Measurements from ENCODE around the gene SARDH. TPM values are rescaled to one million over a fixed set of nuclear protein-coding genes. Genes with fewer than 3 reads are reported as not detected.

The SARDH gene
- total and polyA plus RNA-seq, 8 donors = 8.9 to 43.3 (median 20.5) TPM

DNA sequence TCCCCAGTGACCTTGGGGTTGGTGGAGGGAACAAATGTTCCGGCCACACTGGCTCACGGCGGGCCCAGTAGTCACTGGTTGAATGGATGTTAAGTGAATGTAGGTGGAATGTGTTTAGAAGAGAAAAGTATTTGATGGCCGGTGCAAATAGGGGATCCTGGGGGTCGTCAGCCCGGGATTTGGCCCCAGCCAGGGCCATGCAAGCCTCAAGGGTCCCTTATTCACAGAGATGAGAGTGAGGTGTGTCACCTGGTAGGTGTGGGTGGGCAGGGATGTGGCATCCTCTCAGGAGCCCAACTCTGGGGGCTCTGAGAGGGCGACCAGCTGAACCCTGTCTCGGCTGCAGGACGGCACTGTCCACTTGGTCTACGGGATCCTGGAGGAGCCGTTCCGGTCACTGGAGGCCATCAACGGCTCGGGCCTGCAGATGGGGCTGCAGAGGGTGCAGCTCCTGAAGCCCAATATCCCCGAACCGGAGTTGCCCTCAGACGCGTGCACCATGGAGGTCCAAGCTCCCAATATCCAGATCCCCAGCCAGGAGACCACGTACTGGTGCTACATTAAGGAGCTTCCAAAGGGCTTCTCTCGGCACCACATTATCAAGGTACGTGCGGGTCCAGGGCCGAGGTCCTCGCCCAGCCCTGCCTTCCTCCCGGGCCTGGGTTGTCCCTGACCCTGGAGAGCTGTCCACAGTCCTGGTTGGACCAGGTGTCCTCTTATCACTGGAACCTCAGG lies 96.1 kb downstream of the SARDH start:
- no peaks in the 10 kb centered on the region for H3K9me3 ChIP-seq
- WGBS, 2 donors = 80 to 88% methylated on average over 25 of the region's 25 CpGs
- ATAC-seq (no peak), DNase-seq (peak in 1 of 6 donors; percentile 28), FAIRE-seq (no peak)
- no peaks in the 10 kb centered on the region for H3K36me3 ChIP-seq
- no peaks in the 10 kb centered on the region for H3K4me1 ChIP-seq
- H3K27ac ChIP-seq = no peak overlapping the region
- TF ChIP-seq, protein P1, sequence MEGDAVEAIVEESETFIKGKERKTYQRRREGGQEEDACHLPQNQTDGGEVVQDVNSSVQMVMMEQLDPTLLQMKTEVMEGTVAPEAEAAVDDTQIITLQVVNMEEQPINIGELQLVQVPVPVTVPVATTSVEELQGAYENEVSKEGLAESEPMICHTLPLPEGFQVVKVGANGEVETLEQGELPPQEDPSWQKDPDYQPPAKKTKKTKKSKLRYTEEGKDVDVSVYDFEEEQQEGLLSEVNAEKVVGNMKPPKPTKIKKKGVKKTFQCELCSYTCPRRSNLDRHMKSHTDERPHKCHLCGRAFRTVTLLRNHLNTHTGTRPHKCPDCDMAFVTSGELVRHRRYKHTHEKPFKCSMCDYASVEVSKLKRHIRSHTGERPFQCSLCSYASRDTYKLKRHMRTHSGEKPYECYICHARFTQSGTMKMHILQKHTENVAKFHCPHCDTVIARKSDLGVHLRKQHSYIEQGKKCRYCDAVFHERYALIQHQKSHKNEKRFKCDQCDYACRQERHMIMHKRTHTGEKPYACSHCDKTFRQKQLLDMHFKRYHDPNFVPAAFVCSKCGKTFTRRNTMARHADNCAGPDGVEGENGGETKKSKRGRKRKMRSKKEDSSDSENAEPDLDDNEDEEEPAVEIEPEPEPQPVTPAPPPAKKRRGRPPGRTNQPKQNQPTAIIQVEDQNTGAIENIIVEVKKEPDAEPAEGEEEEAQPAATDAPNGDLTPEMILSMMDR (IDR thresholded peaks at IDR 0.05) = no peak
- intact Hi-C loops (cut with DNase I) = no loop called here
- H3K27me3 ChIP-seq = no peaks in the 10 kb centered on the region
- no peak overlapping the region for H3K4me3 ChIP-seq

DNA sequence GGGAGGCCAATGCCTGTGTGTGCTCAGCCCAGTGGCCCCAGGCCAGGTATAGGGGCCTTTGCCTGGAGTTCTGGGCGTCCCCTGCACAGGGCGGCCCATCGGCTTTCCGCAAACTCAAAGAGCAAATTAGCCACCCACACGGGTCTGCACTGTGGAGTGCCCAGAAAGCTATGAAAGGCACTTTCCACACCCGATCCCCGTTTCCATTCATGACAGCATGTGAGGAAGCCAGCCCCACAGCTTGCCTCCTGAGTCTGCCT lies 96.8 kb downstream of the SARDH start:
- H3K4me3 ChIP-seq = no peak overlapping the region
- H3K4me1 ChIP-seq = no peaks in the 10 kb centered on the region
- WGBS, 2 donors = 85 to 91% methylated on average over 7 of the region's 7 CpGs
- ATAC-seq (no peak), DNase-seq (peak in 1 of 6 donors; percentile 20), FAIRE-seq (no peak)
- no peak overlapping the region for H3K27ac ChIP-seq
- TF ChIP-seq, protein P1 (IDR thresholded peaks at IDR 0.05) = no peak
- H3K9me3 ChIP-seq = no peaks in the 10 kb centered on the region
- H3K36me3 ChIP-seq = no peaks in the 10 kb centered on the region
- H3K27me3 ChIP-seq = no peaks in the 10 kb centered on the region
- intact Hi-C loops (cut with DNase I) = no loop called here

DNA sequence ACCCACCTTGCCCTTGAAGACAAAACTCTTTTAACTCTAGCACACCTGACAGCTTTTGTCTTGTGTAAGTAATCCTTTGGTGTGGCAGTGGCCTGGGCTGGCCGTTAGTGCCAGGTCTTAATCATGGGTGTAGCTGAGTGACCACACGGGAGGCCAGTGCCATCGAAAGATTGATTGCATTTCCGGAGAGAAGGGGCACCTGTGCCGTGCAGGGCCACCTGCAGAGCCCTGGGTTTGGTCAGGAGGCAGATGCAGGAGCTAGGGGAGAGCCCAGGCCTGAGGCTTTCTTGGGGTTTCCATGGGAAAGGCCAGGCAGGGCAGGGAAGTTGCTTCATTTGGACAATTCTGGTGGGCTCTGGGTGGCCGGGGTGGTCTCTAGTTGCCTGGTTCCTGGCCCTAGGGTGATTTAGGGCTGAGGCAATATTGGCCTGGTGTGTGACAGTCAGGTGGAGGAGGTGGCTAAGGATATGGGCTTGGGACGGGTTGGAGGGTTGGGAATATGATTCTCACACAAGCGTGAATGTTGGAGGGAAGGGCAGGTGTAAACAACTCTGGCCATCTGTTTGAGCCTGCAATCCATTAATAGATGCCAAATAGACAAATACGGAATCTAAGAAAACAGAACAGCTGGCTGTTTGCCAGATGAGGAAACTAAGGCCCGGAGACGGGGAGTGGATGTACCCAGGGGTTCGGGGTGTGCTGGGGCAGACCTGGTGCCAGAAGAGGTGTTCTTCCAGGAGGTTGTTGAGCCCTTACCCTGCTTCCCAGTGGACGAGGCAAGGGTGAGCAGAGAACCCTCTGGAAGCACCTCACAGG lies 97.4 kb downstream of the SARDH start:
- no peak overlapping the region for H3K4me3 ChIP-seq
- H3K4me1 ChIP-seq = no peaks in the 10 kb centered on the region
- no peaks in the 10 kb centered on the region for H3K27me3 ChIP-seq
- DNase-seq (no peak), FAIRE-seq (no peak), ATAC-seq (no peak)
- no peak overlapping the region for H3K27ac ChIP-seq
- TF ChIP-seq, protein P1 (IDR thresholded peaks at IDR 0.05) = no peak
- no peaks in the 10 kb centered on the region for H3K36me3 ChIP-seq
- no peaks in the 10 kb centered on the region for H3K9me3 ChIP-seq
- WGBS, 2 donors = 74 to 77% methylated on average over 13 of the region's 13 CpGs
- intact Hi-C loops (cut with DNase I) = no loop called here

DNA sequence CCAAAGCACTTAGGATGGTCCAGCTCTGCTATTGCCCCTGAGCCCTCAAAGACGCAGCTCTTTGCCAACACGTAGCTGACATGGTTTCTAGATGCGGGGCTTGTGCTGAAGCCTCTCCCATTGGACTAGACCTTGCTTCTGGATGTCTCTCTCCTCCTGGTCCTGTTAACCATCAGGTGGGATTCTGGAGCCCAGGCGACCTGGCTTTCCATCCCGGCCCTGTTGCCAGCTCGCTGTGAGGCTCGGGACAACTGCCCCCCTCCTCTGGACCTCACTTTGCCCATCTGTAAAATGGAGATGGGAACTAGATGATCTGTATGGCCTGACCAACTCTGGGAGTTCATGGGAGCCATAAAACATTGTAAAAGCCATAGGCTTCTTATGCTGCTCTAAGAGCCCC lies 98.0 kb downstream of the SARDH start:
- Histone ChIP-seq H3K36me3 (no peaks in the 10 kb centered on the region), H3K4me1 (no peaks in the 10 kb centered on the region), H3K9me3 (no peaks in the 10 kb centered on the region), H3K4me3 (no peak overlapping the region), H3K27me3 (no peaks in the 10 kb centered on the region), H3K27ac (no peak overlapping the region)
- WGBS, 2 donors = 82 to 84% methylated on average over 7 of the region's 7 CpGs
- DNase-seq (no peak), FAIRE-seq (no peak), ATAC-seq (no peak)
- intact Hi-C loops (cut with DNase I) = no loop called here
- TF ChIP-seq, protein P1 (IDR thresholded peaks at IDR 0.05) = no peak

DNA sequence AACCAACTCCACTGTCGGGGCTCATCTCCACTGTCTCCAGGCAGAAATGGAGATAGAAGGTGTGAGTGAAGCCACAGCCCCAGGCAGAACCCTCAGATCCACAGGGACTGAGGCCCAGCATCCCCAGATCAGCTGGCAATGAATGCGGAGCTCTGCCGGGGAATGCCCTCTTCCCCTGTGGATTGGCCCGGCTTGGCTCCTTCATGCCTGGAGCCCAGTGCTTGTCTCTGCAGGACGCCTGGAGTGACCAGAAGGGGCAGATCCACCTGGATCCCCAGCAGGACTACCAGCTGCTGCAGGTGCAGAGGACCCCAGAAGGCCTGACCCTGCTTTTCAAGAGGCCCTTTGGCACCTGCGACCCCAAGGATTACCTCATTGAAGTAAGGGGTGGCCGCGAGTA lies 98.5 kb downstream of the SARDH start:
- WGBS, 2 donors = 79 to 90% methylated on average over 7 to 8 of the region's 8 CpGs
- no peaks in the 10 kb centered on the region for H3K27me3 ChIP-seq
- no peaks in the 10 kb centered on the region for H3K36me3 ChIP-seq
- no peak for FAIRE-seq
- peak in 1 of 6 donors; percentile 42 for DNase-seq
- H3K9me3 ChIP-seq = no peaks in the 10 kb centered on the region
- H3K4me3 ChIP-seq = no peak overlapping the region
- intact Hi-C loops (cut with DNase I) = no loop called here
- H3K27ac ChIP-seq = no peak overlapping the region
- no peak for ATAC-seq
- no peaks in the 10 kb centered on the region for H3K4me1 ChIP-seq
- TF ChIP-seq, protein P1 (IDR thresholded peaks at IDR 0.05) = no peak

All from pancreas (tissue), 10 donors.